Muscle layer of duodenum (tissue), 2 donors: ENCODE results near the gene ZNF280D.

Source experiments
- H3K27ac ChIP-seq: one replicate; pipeline ENCODE4 v1.7.0; 2013; ENCODE audit warnings: mild to moderate bottlenecking, low read length
- H3K27me3 ChIP-seq: one replicate; pipeline ENCODE4 v1.7.0; 2013; ENCODE audit warnings: low read depth, mild to moderate bottlenecking, control low read depth, low read length
- H3K36me3 ChIP-seq, 2 donors: one replicate each; pipeline ENCODE4 v1.7.0; 2013; ENCODE audit warnings: low read length in 2 of 2, control low read depth in 1 of 2, mild to moderate bottlenecking in 1 of 2; ENCODE audit not compliant: insufficient read depth in 2 of 2, control insufficient read depth in 1 of 2
- H3K4me1 ChIP-seq, 2 donors: one replicate each; pipeline ENCODE4 v1.7.0; 2013; ENCODE audit warnings: low read length in 2 of 2, mild to moderate bottlenecking in 2 of 2, control low read depth in 1 of 2, moderate library complexity in 1 of 2; ENCODE audit not compliant: insufficient read depth in 2 of 2, control insufficient read depth in 1 of 2
- H3K4me3 ChIP-seq, 2 donors: one replicate each; pipeline ENCODE4 v1.7.0; 2013; ENCODE audit warnings: low read length in 2 of 2, low read depth in 1 of 2, mild to moderate bottlenecking in 1 of 2
- H3K9me3 ChIP-seq, 2 donors: one replicate each; pipeline ENCODE4 v1.7.0; 2013; ENCODE audit warnings: low read length in 2 of 2, control low read depth in 1 of 2, mild to moderate bottlenecking in 1 of 2; ENCODE audit not compliant: control insufficient read depth in 1 of 2
- donor health status: healthy.

ZNF280D gene

DNA sequence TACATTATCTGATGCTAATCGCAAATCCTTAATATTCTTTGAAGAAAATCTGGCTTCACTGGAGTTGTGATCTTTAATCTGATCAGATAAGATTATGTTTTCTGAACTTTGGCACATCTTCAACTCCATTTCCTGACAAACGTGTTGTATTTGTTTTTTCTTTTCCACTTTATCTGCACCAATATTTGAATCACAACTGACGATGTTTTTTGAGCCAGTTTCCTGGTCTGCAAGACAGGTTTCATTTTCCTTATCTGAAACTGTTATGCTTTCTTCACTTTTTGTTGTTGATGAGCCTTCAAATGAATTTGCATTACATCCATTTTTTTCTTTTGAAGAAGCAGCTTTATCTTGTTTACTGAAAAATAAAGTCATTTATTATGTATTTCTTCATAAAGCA lies 101.5 kb downstream of the ZNF280D start:
- H3K9me3 ChIP-seq = no peaks in the 10 kb centered on the region
- no peaks in the 10 kb centered on the region for H3K27me3 ChIP-seq
- H3K36me3 ChIP-seq = peaks cover 5 to 13% of the 10 kb centered on the region in 2 donors
- no peak overlapping the region for H3K27ac ChIP-seq
- H3K4me1 ChIP-seq = no peaks in the 10 kb centered on the region
- no peak overlapping the region for H3K4me3 ChIP-seq

DNA sequence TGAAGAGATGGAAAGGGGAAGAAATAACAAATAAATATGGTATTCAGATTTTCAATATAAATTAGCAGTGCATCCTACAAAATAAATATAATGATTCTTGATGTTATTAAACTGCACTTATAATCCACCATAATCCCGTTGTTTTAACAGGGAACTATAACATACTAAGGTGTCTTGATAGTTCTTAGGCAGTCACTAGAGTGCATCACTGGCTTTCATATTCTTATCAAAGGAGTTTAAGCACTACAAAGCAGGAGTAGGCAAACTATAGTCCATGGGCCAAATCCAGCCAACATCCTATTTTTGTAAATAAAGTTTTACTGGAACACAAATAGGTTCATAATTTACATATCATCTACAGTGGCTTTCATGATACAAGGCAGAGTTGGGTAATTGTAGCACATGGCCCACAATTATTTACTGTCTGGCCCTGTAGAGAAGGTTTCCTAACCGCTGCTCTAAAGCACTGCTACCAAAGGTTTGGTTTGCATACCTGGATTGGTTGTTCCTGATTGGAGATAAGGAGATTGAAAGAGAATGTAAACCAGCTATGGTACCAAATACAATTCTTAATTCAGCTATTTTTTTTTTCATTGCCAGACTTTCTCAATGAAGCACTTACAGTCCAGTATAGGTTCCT lies 104.3 kb downstream of the ZNF280D start:
- H3K9me3 ChIP-seq = no peaks in the 10 kb centered on the region
- H3K4me1 ChIP-seq = no peaks in the 10 kb centered on the region
- H3K4me3 ChIP-seq = no peak overlapping the region
- H3K36me3 ChIP-seq = peaks cover 5 to 13% of the 10 kb centered on the region in 2 donors
- no peak overlapping the region for H3K27ac ChIP-seq
- no peaks in the 10 kb centered on the region for H3K27me3 ChIP-seq

DNA sequence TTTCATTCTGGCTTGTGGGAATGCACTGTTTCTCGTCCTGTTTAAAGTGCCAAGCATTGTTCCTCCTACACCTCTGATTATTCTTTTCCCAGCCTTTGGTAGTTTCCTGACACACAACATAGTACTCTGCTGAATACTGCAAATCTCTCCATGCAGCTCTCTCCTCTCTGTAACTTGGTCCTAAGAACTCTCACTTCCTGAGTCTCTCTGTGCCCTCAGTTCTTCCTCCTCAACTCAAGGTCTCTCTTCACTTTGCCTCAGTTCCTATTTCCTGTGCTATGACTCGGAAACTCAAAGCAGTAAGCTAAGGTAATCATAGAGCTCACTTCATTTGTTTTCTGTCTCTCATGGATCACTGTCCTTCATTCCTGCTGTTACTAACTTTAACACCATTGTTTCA lies 113.4 kb downstream of the ZNF280D start:
- no peak overlapping the region for H3K4me3 ChIP-seq
- no peaks in the 10 kb centered on the region for H3K36me3 ChIP-seq
- no peaks in the 10 kb centered on the region for H3K27me3 ChIP-seq
- no peaks in the 10 kb centered on the region for H3K9me3 ChIP-seq
- no peaks in the 10 kb centered on the region for H3K4me1 ChIP-seq
- no peak overlapping the region for H3K27ac ChIP-seq

DNA sequence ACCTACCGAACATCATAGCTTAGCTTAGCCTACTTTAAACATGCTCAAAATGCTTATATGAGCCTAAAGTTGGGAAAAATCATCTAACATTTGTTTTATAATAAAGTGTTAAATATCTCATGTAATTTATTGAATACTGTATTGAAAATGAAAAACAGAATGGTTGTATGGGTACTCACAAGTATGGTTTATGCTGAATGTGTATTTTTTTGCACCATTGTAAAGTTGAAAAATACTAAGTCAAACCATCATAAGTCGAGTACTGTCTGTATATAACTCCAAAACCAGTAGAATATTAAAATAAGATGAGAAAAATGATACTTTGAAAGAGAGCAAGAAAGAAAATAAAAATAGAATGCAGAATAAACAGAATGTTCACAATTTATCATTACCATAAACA lies 115.7 kb downstream of the ZNF280D start:
- no peaks in the 10 kb centered on the region for H3K36me3 ChIP-seq
- no peak overlapping the region for H3K27ac ChIP-seq
- no peaks in the 10 kb centered on the region for H3K4me1 ChIP-seq
- no peaks in the 10 kb centered on the region for H3K27me3 ChIP-seq
- H3K9me3 ChIP-seq = no peaks in the 10 kb centered on the region
- H3K4me3 ChIP-seq = no peak overlapping the region

DNA sequence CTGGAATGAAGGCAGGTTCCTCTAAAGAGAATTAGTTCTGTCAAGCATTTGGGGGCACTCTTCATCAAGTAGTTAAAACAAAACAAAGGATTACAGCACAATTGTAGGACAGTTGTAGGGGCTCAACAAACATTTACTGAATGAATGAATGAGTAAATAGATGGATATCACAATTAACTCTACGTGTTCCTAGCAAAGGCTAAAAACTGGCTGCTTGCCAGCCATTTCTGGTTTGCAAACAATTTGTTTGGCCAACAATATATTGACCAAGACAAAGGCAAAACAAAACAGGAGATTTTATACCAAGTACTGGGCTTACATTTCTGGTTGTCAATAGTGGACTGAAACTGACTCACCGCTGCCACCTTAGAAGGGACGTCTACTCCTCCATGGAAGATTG lies 116.8 kb downstream of the ZNF280D start:
- no peaks in the 10 kb centered on the region for H3K36me3 ChIP-seq
- H3K9me3 ChIP-seq = no peaks in the 10 kb centered on the region
- no peak overlapping the region for H3K27ac ChIP-seq

DNA sequence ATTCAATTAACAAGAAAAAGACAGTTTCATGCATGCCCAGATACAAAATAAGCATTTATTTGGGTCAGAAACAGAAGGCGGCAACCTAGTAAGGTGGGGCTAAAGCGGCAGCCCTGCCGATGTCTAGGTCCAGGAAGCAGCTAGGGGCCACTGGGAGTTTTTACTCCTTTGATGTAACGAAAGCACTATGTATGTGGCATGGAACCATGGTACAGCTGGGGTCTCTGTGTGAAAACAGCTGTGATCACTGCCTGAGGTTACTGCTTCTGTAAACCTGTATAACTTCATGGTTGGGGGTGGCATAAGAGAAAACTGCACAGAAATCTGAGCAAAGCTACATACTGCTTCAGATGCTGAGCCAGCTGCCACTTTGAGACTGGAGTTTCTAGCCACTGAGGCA lies 119.5 kb downstream of the ZNF280D start:
- no peaks in the 10 kb centered on the region for H3K36me3 ChIP-seq
- H3K9me3 ChIP-seq = no peaks in the 10 kb centered on the region
- H3K27ac ChIP-seq = no peak overlapping the region
- H3K4me1 ChIP-seq = no peaks in the 10 kb centered on the region
- no peaks in the 10 kb centered on the region for H3K27me3 ChIP-seq
- H3K4me3 ChIP-seq = no peak overlapping the region

More for the DNA sequence above, 116.8 kb downstream of the ZNF280D start:
- H3K4me3 ChIP-seq = no peak overlapping the region
- H3K27me3 ChIP-seq = no peaks in the 10 kb centered on the region
- H3K4me1 ChIP-seq = no peaks in the 10 kb centered on the region

DNA sequence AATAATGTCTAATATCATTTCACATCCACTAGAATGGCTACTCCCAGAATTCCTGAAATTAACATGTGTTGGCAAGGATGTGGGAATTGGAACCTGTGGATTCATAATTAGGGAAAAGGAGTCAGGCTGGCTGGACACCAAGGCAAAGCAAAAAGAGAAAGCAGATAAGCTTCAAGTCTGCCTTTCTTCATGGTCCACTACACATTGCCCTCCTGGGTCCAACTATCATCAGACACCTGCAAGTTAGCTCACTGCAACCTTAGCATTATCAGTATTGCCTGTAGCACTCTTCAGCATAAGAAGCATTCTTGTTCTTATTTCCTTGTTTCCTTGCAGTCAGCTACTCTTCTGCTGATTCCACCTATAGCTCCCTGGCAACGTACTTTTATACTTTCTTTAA lies 124.3 kb downstream of the ZNF280D start:
- Histone ChIP-seq H3K9me3 (peaks cover 0 to 6% of the 10 kb centered on the region in 2 donors), H3K4me1 (no peaks in the 10 kb centered on the region), H3K27ac (no peak overlapping the region), H3K27me3 (no peaks in the 10 kb centered on the region), H3K4me3 (no peak overlapping the region), H3K36me3 (no peaks in the 10 kb centered on the region)

DNA sequence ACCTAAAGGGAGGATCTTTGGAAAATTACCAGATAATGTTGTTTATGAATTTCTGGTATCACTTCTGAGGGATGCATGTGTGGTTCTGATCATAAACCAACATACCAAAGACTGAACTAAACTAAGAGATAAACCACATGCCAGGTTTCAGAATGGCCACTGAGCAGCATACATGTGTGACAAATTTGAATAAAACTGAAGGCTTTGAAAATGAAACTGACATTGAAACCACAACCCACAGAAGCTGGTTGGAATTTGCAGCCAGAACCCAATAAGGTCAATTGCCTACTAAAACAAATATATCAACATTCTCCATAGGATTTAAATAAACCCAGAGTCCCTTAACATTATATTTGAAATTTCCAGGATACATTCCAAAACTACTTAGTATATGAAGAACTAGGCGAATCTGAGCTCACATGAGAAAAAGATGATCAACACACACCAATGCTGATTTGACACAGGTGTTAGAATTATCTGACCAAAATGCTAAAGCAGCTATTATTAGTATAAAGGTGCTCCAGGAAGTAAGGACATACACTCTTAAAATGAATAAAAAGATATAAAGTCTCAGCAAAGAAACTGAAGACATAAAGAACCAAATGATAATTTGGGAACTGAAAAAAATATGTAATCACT lies 125.0 kb downstream of the ZNF280D start:
- Histone ChIP-seq H3K4me3 (no peak overlapping the region), H3K27me3 (no peaks in the 10 kb centered on the region), H3K36me3 (no peaks in the 10 kb centered on the region), H3K27ac (no peak overlapping the region), H3K9me3 (peaks cover under 1 to 7% of the 10 kb centered on the region in 2 donors), H3K4me1 (no peaks in the 10 kb centered on the region)

DNA sequence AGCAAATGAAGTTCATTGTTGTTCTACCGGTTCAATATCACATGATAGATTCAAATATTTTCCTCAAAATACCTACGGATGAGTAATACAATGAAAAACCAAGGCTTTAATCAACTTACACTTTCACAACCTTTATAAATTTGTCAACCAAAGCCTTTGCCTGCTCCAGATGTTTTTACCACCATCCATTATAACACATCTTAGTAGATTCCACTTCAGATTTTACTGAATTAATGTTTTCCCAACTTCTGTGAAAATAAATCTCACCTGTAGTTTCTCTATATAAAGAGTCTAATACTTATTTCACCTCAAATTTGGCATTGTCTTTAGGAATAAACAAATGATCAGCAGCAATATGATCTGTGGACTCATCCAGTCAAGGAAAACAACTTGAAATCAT lies 131.1 kb downstream of the ZNF280D start:
- H3K9me3 ChIP-seq = peaks cover 16 to 17% of the 10 kb centered on the region in 2 donors
- no peak overlapping the region for H3K27ac ChIP-seq
- no peaks in the 10 kb centered on the region for H3K27me3 ChIP-seq
- no peaks in the 10 kb centered on the region for H3K4me1 ChIP-seq
- H3K36me3 ChIP-seq = no peaks in the 10 kb centered on the region
- H3K4me3 ChIP-seq = no peak overlapping the region

DNA sequence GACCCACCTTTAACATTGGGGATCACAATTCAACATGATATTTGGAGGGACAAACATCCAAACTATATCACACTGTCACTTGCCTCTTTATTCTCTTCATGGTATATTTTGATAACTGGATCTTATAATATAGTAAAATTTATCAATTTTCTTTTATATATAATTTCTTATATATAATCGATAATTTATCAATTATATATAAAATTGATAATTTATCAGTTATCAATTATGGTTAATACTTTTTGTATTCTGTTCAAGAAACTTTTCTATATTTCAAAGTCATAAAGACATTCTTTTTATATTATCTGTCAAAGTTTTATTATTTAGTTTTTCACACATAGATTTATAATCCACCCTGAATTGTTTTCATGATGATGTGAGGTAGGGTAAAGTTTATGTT lies 132.9 kb downstream of the ZNF280D start:
- Histone ChIP-seq H3K9me3 (peaks cover 16 to 17% of the 10 kb centered on the region in 2 donors), H3K27me3 (no peaks in the 10 kb centered on the region), H3K4me3 (no peak overlapping the region), H3K4me1 (no peaks in the 10 kb centered on the region), H3K27ac (no peak overlapping the region), H3K36me3 (no peaks in the 10 kb centered on the region)

DNA sequence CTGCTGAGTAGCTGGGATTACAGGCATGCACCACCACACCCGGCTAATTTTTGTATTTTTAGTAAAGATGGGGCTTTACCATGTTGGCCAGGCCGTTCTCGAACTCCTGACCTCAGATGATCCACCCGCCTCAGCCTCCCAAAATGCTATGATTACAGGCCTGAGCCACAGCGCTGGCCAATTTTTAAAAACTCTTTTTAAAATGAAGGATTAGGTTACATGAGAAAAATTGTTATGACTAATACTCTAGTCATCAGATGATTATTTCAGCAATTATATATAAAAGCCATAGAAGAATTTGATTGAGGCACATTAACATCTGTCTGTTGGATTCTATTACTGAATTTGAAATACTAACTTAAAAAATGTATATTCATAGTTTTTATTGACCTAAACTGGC lies 134.3 kb downstream of the ZNF280D start:
- no peaks in the 10 kb centered on the region for H3K27me3 ChIP-seq
- H3K36me3 ChIP-seq = no peaks in the 10 kb centered on the region
- H3K9me3 ChIP-seq = peaks cover 10 to 17% of the 10 kb centered on the region in 2 donors
- H3K4me1 ChIP-seq = no peaks in the 10 kb centered on the region
- H3K27ac ChIP-seq = no peak overlapping the region
- no peak overlapping the region for H3K4me3 ChIP-seq

DNA sequence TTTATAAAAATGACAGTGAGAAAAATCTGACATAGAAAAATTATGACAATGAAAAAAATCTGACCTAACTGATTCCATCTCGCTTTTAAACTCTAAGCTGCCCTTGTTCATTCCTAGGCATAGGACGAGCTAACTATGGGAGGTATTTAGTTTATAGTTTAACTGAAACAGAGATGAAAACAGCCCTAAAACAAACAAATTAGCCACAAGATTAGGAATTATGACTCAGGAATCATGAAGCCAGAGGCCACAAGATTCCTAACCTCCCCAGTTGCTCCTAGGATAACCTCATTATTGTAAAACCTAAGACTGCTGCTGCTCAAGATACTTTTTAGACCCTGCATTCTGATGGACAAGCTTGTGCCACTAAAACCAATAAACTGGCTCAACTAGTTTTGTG lies 145.6 kb downstream of the ZNF280D start:
- H3K4me3 ChIP-seq = no peak overlapping the region
- no peaks in the 10 kb centered on the region for H3K27me3 ChIP-seq
- H3K4me1 ChIP-seq = no peaks in the 10 kb centered on the region
- H3K27ac ChIP-seq = no peak overlapping the region
- peaks cover 4 to 22% of the 10 kb centered on the region in 2 donors for H3K9me3 ChIP-seq
- H3K36me3 ChIP-seq = no peaks in the 10 kb centered on the region
